Dedifferentiated amniotic fluid mesenchymal stem cell (primary cell): Measurements from ENCODE around the gene ANKRD44.

ENCODE experiments used
- DNase-seq: peaks from one replicate; pipeline ENCODE4 v3.0.0-alpha.2; 2016; ENCODE audit errors: extremely low spot score

The ANKRD44 gene

GRCh38 chr2:196957881-196958525, 352.6 kb downstream of the ANKRD44 start:
- no peak for DNase-seq

GRCh38 chr2:196957442-196957841, 353.1 kb downstream of the ANKRD44 start:
- DNase-seq, result no peak

DNA sequence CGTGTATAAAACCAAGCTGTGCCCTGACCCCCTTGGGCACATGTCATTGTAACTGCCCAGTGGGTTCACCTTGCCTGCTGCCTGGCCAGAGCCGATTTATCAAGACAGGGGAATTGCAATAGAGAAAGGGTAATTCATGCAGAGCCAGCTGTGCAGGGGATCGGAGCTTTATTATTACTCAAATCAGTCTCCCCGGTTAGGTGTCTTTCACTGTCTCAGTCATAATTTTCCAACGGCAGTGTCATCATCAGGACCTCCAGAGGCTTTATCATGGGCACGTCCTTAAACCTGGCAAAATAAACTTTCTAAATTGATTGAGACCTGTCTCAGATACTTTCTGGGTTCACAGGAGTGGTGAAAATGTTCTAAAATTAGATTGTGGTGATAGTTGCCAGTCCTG, 354.5 kb downstream of the ANKRD44 start:
- no peak for DNase-seq

DNA sequence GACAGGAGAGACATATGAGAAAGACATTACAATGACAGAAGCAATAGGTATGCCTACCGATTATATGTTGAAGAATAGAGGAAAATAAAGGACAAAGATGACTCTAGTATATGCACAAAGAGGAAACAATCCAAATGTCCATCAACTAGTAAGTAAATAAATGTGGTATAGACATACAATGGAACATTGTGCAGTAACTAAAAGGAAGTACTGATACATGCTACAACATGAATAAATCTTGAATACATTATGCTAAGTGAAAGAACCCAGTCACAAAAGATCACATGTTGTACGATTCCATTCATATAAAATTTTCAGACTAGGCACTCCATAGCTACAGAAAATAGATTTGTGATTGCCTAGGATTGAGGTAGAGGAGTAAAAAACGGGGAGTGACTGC, 355.5 kb downstream of the ANKRD44 start:
- no peak for DNase-seq

GRCh38 chr2:196954001-196954400, 356.6 kb downstream of the ANKRD44 start:
- DNase-seq, result no peak

DNA sequence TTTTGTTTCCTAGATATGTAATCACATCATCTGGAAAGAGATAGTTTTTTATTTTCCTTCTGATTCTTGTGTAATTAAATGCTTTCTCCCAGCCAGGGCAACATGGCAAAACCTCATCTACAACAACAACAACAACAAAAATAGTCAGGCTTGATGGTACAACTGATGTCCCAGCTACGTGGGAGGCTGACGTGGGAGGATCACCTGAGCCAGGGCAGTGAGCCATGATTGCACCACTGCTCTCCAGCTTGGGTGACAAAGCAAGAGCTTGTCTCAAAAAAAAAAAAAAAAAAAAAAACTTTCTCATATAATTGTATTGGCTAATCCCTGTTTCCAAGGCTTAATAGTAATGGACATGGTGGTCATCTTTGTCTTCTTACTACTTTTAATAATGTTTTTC, 357.6 kb downstream of the ANKRD44 start:
- DNase-seq, result no peak

- no peak for DNase-seq
These were observed 358.6 kb downstream of the ANKRD44 start for GRCh38 chr2:196951973-196952372.

- no peak for DNase-seq
These were observed 361.5 kb downstream of the ANKRD44 start for GRCh38 chr2:196949116-196949515.

DNA sequence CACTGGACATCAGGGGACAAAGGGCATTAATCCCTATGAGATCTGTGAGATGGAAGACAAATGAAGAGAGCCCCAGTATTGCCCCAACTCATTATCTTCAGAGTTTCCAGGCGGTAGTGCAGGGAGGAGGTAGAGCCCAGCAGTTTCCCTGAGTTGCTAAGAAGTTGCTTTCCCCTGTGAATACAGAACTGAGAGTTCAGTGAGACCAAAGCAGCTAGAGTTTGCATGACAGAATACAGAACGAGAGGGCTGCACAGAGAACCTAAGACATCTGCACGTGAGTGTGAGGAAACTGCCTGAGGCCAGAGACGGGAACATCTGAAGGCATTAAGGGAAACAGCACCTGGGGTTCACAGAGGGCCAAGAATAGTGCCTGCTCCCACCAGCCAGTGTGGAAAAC, 366.0 kb downstream of the ANKRD44 start:
- no peak for DNase-seq

GRCh38 chr2:196941398-196942078, 369.0 kb downstream of the ANKRD44 start:
- no peak for DNase-seq

GRCh38 chr2:196939371-196939770, 371.2 kb downstream of the ANKRD44 start:
- no peak for DNase-seq
